ENCODE measurements around the gene CABLES2.
"Not testable (repeated sequence)": the region's sequence is repeated elsewhere in the genome, so short reads cannot be mapped to it uniquely, and the experiment has no call there.

Gene CABLES2

DNA sequence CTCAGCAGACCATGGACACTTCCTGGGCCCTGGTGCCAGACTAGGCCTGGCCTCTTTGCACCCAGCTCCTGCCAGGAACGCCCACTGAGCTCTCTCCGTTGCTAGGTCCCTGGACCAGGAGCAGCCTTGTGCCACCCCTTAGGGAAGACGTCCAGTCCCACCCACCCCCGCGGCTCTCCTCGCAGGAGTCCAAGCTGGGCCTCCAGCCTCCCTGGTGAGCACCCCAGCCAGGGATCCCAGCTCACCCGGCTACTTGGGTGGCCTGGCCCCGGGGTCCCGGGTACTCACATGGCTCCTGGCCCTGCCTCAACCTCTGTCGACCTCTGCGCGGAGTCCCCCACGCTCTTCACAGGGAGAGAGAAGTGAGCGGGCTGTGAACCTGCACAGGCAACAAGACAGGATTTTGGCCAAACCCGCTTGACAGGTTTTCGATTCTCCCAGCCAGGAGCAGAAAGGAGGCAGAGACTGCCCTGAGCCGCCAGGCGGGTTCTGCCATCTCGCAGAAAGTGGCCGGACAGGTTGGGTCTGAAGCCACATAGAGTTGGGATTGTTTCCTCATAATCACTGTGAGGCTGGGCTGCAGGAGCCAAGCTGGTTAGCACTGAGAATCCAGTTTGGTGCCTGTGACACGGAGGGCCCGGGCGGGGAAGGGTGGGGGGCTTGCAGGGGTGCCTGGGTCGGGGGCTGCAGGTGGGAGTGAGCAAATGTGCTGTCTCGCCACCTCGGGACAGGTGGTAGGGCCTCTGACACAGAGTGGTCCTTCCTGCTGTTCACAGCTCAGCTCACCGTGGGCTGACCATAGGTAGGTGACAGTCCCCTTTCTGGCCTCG lies 20.3 kb upstream of the CABLES2 start, which contains the start of gene RBBP8NL:
TSS of gene RBBP8NL (minus strand) at position 368 of the 830 bp plus-strand sequence. CDS start 7,892 bp downstream, outside the sequence.
- Mint-ChIP-seq H3K27me3 (ENCODE audit: low read depth) (no peaks in the 10 kb centered on the region), H3K9me3 (no peaks in the 10 kb centered on the region), H3K27ac (no peak within 1 kb of the TSS), H3K4me1 (ENCODE audit: low read depth) (no peaks in the 10 kb centered on the region), H3K4me3 (no peak within 1 kb of the TSS), H3K36me3 (ENCODE audit: low read depth) (no peaks in the 10 kb centered on the region)

DNA sequence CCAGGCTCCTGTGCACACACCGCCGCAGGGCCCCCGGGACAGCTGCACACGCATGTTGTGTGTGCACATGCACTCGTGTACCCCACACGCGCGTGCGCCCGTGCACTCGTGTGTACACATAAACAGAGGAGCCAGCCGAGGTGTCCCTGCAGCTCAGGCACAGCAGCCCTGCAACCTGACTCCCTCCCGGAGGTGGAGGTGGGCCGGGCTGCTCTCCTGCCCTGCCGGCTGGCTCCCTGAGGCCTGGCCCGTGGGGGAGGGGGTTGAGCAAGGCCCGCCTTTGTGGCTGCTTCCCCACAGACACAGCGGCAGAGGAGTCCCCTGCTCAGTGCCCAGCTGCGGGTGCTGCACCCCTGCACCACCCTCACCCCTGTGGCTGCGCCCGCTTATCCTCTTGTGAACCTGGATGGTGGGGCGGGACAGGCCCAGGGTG lies 19.6 kb upstream of the CABLES2 start:
- no peaks in the 10 kb centered on the region for H3K36me3 Mint-ChIP-seq (ENCODE audit: low read depth)
- no peaks in the 10 kb centered on the region for H3K9me3 Mint-ChIP-seq
- no peaks in the 10 kb centered on the region for H3K27me3 Mint-ChIP-seq (ENCODE audit: low read depth)
- no peak overlapping the region for H3K4me3 Mint-ChIP-seq
- no peak overlapping the region for H3K27ac Mint-ChIP-seq
- no peaks in the 10 kb centered on the region for H3K4me1 Mint-ChIP-seq (ENCODE audit: low read depth)

GRCh38 chr20:62426059-62426348 lies 18.9 kb upstream of the CABLES2 start:
- H3K27me3 Mint-ChIP-seq (ENCODE audit: low read depth); H3K36me3 Mint-ChIP-seq (ENCODE audit: low read depth); H3K9me3 Mint-ChIP-seq; H3K27ac Mint-ChIP-seq; H3K4me3 Mint-ChIP-seq; H3K4me1 Mint-ChIP-seq (ENCODE audit: low read depth): not testable (repeated sequence)

DNA sequence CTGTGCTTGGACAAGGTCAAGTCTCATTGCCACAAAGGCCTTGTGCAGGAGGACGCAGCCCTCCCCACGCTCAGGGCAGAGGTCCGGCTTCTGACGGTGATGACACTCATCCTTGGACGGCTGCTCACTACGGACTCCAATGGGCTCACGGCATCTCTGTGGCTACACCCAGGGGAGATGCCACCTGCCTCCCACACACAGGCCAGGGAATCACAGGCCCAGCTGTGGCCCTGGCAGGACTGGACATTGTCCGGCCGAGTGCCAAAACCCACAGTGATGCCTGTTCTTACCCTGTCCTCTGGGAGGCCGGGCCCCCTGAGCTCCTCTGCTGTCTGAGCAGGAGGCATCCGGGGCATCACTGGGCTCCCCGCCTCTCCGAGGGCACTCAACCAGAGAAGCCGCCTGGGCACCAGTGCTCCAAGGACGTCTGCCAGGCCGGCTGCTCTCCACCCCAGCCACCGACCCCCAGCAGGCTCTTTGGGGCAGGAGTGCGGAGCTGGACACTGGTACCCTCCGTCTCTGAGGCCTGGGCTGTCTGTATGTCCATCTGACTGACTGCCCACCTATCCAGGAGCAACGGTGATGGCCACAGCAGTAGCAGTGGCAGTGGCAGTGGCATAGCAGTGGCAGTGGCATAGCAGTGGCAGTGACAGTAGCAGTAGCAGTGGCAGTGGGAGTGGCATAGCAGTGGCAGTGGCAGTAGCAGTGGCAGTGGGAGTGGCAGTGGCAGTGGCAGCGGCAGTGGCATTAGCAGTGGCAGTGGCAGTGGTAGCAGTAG lies 18.4 kb upstream of the CABLES2 start:
- Mint-ChIP-seq H3K4me1 (ENCODE audit: low read depth) (no peaks in the 10 kb centered on the region), H3K27ac (no peak overlapping the region), H3K27me3 (ENCODE audit: low read depth) (no peaks in the 10 kb centered on the region), H3K36me3 (ENCODE audit: low read depth) (no peaks in the 10 kb centered on the region), H3K4me3 (no peak overlapping the region), H3K9me3 (no peaks in the 10 kb centered on the region)

DNA sequence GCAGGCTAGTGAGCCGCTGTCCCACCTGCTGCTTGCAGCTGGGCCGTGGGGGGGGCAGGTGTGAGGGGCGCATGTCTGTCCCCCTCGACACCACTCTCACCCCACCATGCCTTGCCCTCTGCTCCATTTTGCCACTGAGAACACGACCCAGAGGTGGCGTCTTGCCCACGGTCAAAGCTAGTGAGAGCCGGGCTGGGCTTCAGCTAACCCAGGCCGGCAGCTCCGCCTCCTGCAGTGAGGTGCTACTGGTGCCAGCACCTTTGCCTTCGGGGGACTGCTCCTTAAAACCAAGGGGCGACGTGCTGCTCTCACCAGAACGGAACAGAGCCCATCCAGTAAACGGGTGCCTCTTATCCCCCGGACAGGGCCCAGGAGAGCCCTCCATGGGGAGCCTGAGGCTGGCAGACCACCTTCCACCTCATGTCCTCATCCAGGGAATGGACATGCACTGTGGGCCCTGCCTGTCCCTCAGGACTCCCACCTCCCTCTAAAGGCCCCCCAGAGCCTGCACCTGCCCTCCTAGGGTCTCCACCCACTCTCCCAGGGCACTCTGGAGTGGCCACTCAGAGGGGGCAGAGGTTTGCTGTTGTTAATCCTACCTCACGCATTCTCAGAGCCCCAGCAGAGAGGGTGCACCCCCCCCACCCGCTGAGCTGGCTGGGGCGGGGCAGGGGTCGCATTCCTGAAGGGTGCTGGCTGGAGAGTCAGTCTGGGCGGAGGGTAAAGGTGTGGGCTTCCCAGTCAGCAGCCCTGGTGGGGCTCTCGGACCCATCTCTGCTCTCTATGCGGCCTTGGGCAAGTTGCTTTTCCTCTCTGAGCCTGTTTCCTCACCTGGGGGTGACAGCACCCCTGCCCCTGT lies 17.4 kb upstream of the CABLES2 start:
- Mint-ChIP-seq H3K27ac (no peak overlapping the region), H3K27me3 (ENCODE audit: low read depth) (no peaks in the 10 kb centered on the region), H3K4me3 (no peak overlapping the region), H3K9me3 (no peaks in the 10 kb centered on the region), H3K4me1 (ENCODE audit: low read depth) (no peaks in the 10 kb centered on the region), H3K36me3 (ENCODE audit: low read depth) (no peaks in the 10 kb centered on the region)

- H3K36me3 Mint-ChIP-seq (ENCODE audit: low read depth), result no peaks in the 10 kb centered on the region
- no peak overlapping the region for H3K27ac Mint-ChIP-seq
- H3K27me3 Mint-ChIP-seq (ENCODE audit: low read depth), result no peaks in the 10 kb centered on the region
- no peak overlapping the region for H3K4me3 Mint-ChIP-seq
- H3K9me3 Mint-ChIP-seq, result no peaks in the 10 kb centered on the region
- H3K4me1 Mint-ChIP-seq (ENCODE audit: low read depth), result no peaks in the 10 kb centered on the region
Observed at GRCh38 chr20:62423326-62423706, 16.2 kb upstream of the CABLES2 start.

DNA sequence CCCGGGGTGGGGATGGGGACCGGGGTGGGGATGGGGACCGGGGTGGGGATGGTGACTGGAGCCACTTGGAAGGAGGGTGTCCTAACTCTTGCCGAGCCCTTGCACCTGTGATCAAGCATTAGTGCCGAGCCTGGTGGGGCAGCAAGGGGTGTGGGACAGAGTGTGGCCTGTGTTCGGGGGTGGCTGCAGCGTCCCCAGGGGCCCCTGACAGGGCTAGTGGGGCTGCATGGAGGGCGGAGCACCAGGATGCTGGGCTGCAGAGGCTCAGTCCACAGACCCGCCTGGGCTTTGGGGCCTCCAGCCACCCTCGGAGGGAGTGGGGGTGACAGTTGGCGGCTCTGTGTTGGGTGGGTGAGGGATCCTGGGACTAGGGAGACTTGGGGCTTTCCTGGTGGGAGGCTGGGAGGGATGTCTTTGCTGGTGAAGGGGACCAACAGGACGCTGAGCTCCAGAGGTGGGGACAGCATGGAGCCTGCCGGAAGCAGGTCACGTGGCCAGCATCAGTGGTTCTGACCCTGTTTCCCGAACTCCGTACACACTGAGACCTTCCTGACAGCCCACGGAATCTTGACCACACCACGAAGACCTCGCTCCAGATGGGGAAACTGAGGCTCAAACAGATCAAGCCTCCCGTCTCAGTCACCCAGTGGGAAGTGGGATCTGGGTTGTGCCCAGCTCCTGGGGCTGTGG lies 15.7 kb upstream of the CABLES2 start:
- Mint-ChIP-seq H3K36me3 (ENCODE audit: low read depth) (no peaks in the 10 kb centered on the region), H3K9me3 (no peaks in the 10 kb centered on the region), H3K27ac (no peak overlapping the region), H3K4me3 (no peak overlapping the region), H3K27me3 (ENCODE audit: low read depth) (no peaks in the 10 kb centered on the region), H3K4me1 (ENCODE audit: low read depth) (no peaks in the 10 kb centered on the region)

GRCh38 chr20:62421716-62421990 lies 14.6 kb upstream of the CABLES2 start:
- Mint-ChIP-seq H3K36me3 (ENCODE audit: low read depth) (no peaks in the 10 kb centered on the region), H3K27ac (no peak overlapping the region), H3K4me1 (ENCODE audit: low read depth) (no peaks in the 10 kb centered on the region), H3K4me3 (no peak overlapping the region), H3K9me3 (no peaks in the 10 kb centered on the region), H3K27me3 (ENCODE audit: low read depth) (no peaks in the 10 kb centered on the region)

GRCh38 chr20:62420846-62421715 lies 14.0 kb upstream of the CABLES2 start:
- Mint-ChIP-seq H3K27ac (no peak overlapping the region), H3K27me3 (ENCODE audit: low read depth) (no peaks in the 10 kb centered on the region), H3K36me3 (ENCODE audit: low read depth) (no peaks in the 10 kb centered on the region), H3K4me3 (no peak overlapping the region), H3K4me1 (ENCODE audit: low read depth) (no peaks in the 10 kb centered on the region), H3K9me3 (no peaks in the 10 kb centered on the region)

DNA sequence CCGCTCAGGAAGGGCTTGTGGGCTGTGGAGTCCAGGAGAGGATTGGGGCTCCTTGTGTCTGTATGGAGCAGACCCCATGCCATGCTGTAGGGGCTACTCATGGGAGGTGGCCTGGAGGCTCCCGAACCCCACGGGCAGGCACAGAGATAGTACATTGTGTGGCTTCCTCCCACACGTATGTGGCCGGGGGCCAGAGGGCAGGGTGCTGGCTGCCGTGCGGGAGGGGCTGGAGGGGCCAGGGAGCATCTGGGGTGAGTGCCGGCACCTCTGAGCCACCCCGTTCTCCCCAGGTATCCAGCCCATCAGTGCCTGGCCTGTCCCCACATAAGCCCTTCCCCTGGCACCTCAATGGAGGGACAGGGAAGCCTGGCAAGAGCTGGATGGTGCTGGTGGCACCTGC lies 12.7 kb upstream of the CABLES2 start:
- no peak overlapping the region for H3K4me3 Mint-ChIP-seq
- no peak overlapping the region for H3K27ac Mint-ChIP-seq
- no peaks in the 10 kb centered on the region for H3K27me3 Mint-ChIP-seq (ENCODE audit: low read depth)
- H3K36me3 Mint-ChIP-seq (ENCODE audit: low read depth), result no peaks in the 10 kb centered on the region
- H3K4me1 Mint-ChIP-seq (ENCODE audit: low read depth), result no peaks in the 10 kb centered on the region
- H3K9me3 Mint-ChIP-seq, result no peaks in the 10 kb centered on the region

DNA sequence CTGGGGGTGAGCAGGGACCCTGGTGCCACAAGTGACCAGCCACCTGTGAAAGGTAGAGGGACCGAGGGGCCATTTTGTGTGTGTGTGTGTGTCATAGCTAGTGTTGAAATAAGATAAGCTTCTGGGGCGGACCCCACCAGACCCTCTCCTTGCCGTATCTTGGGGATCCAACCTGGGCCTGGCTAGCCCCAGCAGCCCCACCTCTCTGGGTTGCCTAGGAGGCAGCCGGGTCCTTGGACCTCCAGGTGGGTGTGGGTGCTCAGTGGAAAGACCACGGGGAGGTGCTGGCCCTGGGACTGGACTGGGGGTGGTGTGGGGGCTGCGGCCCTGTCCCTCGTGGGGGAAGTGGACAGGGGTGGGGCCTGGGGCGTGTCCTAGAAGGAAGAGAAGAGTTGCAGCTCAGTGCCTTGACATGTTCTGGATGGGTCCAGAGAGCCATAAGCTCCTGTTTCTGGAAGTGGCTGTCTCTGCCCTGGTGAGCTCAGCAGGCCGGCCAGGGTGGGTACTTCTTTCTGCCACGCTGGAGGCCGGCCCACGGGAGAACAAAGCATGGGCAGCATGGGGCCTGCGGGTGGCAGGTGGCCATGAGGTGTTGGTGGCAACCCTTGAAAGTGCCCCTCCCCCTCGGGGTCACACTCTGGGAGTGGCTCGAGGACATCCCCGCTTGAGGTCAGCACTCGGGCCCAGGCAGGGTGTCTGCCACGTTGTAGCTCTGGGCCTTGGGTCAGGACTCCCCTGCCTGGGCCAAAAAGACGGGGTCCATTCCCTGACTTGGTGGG lies 11.8 kb upstream of the CABLES2 start:
- Mint-ChIP-seq H3K4me1 (ENCODE audit: low read depth) (no peaks in the 10 kb centered on the region), H3K4me3 (no peak overlapping the region), H3K27me3 (ENCODE audit: low read depth) (no peaks in the 10 kb centered on the region), H3K9me3 (no peaks in the 10 kb centered on the region), H3K36me3 (ENCODE audit: low read depth) (no peaks in the 10 kb centered on the region), H3K27ac (no peak overlapping the region)

DNA sequence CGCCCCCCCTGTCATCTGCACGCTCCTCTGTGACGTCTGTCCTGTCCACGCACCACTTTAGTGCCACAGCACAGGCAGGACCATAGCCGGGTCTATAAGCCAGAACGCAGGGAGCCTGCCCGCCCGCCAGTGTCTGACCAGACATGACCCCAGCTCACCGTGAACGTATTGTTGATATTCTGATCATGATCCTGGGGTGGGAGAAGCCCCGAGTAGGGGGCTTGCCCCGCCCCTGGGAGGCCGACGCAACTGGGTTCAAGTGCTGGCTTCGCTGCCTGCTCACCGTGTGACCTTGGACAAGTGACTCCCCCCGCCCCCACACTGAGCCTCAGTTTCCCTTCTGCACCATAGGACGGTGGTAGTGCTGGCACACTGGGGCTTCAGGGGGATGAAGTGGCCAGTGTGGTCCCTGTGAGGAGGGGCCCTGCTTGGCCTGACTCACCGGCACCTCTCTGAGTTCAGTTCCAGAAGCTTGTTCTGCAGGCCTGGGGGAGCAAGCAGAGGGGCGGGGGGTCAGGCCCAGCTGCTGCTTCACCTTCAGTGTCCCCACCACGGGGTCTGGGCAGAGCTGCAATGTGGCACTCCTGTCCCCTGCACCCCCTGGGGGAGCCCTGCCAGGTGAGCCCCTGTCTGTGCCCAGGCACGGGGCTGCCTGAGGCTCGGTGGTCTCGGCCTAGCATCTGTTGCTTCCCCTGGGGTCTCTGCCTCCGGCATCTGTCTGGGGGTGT lies 11.1 kb upstream of the CABLES2 start:
- no peaks in the 10 kb centered on the region for H3K9me3 Mint-ChIP-seq
- no peak overlapping the region for H3K27ac Mint-ChIP-seq
- no peaks in the 10 kb centered on the region for H3K36me3 Mint-ChIP-seq (ENCODE audit: low read depth)
- no peaks in the 10 kb centered on the region for H3K4me1 Mint-ChIP-seq (ENCODE audit: low read depth)
- no peak overlapping the region for H3K4me3 Mint-ChIP-seq
- H3K27me3 Mint-ChIP-seq (ENCODE audit: low read depth), result no peaks in the 10 kb centered on the region
